NCI-H2081 treated with DMSO at 0.1 percent for 48 hours (cell line): ENCODE results near the gene GSE1.

Experiments
- DNase-seq: peaks from one replicate; lab custom pipeline; 2025; lab: John Stamatoyannopoulos, UW

The GSE1 gene

GRCh38 chr16:85724936-85725335, 111.8 kb downstream of the GSE1 start:
- no peak for DNase-seq
